ENCODE data around the gene PCNX1. TPM values are rescaled to one million over a fixed set of nuclear protein-coding genes. Genes with fewer than 3 reads are reported as not detected.

PCNX1 gene
- total and polyA plus RNA-seq, 2 experiments from 2014 or later: 10.0 to 64.2 TPM

DNA sequence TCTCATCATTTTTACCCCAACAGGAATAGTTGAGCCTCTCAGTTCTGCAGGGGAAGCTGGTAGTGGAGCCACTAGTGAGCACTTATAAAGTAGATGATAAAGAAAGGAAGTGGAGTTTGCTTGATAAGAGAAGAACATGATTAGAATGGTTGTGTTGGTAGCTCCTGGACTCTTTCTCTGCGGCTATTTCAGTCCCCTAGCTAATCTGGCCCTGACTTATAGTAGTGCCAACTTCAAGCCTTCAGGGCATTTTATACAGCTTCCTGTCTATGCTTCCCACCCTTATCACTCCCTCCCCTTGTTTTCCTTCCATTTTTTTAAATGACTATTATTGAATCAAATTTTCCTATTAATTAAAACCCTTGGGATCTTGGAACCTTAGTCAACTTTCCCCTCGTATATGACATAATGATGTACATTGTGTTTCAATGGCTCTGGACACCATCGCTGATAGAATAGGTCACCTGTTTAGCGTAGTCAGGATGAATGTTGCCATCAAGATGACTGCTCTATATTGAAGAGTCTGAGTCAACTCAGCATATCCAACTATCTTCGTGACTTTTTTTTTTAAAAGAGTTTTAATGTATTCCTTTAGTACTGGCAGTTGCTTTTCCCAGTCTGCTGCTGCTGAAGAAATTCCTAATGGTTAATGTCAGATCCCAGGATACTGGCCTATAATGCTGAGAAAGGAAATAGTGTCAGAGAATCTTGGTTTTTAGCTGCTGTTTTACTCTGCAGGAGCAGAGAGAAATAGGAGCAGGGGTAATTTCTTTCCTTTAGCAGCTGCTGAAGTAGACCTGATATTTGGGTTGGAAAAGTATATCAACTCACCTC is 16.2 kb upstream of the PCNX1 start:
- H3K4me3 ChIP-seq: no peak overlapping the region
- no peaks in the 10 kb centered on the region for H3K4me1 ChIP-seq (ENCODE audit: insufficient read depth)
- H4K20me1 ChIP-seq (ENCODE audit: insufficient read depth, poor library complexity, severe bottlenecking): no peaks in the 10 kb centered on the region
- H3K9me2 ChIP-seq (replicated peaks; ENCODE audit: insufficient read depth): no peaks in the 10 kb centered on the region
- no peak for DNase-seq (ENCODE audit: low spot score)
- WGBS (ENCODE audit: low lambda C conversion rate, missing lambda C conversion rate): 86% methylated on average over 5 of the region's 5 CpGs
- peaks cover 2% of the 10 kb centered on the region for H3K27me3 ChIP-seq
- no peaks in the 10 kb centered on the region for H3K9me3 ChIP-seq (ENCODE audit: low read depth)
- H3K36me3 ChIP-seq (replicated peaks; ENCODE audit: insufficient read depth, low read depth): no peaks in the 10 kb centered on the region
- H3K79me2 ChIP-seq: no peaks in the 10 kb centered on the region
- H3K4me2 ChIP-seq: no peak overlapping the region
- H2AFZ ChIP-seq: no peak overlapping the region
- TF ChIP-seq, protein P1, sequence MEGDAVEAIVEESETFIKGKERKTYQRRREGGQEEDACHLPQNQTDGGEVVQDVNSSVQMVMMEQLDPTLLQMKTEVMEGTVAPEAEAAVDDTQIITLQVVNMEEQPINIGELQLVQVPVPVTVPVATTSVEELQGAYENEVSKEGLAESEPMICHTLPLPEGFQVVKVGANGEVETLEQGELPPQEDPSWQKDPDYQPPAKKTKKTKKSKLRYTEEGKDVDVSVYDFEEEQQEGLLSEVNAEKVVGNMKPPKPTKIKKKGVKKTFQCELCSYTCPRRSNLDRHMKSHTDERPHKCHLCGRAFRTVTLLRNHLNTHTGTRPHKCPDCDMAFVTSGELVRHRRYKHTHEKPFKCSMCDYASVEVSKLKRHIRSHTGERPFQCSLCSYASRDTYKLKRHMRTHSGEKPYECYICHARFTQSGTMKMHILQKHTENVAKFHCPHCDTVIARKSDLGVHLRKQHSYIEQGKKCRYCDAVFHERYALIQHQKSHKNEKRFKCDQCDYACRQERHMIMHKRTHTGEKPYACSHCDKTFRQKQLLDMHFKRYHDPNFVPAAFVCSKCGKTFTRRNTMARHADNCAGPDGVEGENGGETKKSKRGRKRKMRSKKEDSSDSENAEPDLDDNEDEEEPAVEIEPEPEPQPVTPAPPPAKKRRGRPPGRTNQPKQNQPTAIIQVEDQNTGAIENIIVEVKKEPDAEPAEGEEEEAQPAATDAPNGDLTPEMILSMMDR (IDR thresholded peaks at IDR 0.05; ENCODE audit: poor library complexity): no peak
- TF ChIP-seq EZH2phosphoT487 (IDR thresholded peaks at IDR 0.05; ENCODE audit: low read depth, severe bottlenecking, unreplicated experiment): no peak
- TF ChIP-seq EZH2 (IDR thresholded peaks at IDR 0.05; ENCODE audit: borderline replicate concordance): no peak
- no peak overlapping the region for H3K27ac ChIP-seq

DNA sequence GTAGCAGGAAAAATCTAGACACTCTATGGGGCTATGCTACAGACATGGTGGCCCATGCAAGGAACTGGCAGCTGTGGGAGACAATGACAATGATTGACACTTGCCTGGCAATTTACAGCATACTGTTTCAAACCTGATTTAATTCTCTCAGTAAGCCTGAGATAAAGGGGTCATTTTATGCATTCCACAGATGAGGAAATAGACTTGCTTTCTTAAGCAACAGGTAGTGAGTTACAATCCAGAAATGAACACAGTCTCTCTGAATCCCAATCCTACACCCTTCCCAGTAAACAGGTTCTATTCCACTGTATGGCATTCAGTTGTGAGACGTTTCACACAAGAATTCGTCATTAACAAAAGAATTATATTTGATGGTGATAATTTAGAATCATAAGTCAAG is 15.5 kb upstream of the PCNX1 start:
- 94% methylated on average over 2 of the region's 2 CpGs for WGBS (ENCODE audit: low lambda C conversion rate, missing lambda C conversion rate)
- no peak for DNase-seq (ENCODE audit: low spot score)
- Histone ChIP-seq H3K27ac (no peak overlapping the region), H3K4me2 (no peak overlapping the region), H4K20me1 (ENCODE audit: insufficient read depth, poor library complexity, severe bottlenecking) (no peaks in the 10 kb centered on the region), H2AFZ (no peak overlapping the region), H3K4me1 (ENCODE audit: insufficient read depth) (no peaks in the 10 kb centered on the region), H3K36me3 (replicated peaks; ENCODE audit: insufficient read depth, low read depth) (no peaks in the 10 kb centered on the region), H3K79me2 (no peaks in the 10 kb centered on the region), H3K9me3 (ENCODE audit: low read depth) (no peaks in the 10 kb centered on the region), H3K27me3 (peaks cover 2% of the 10 kb centered on the region), H3K4me3 (no peak overlapping the region), H3K9me2 (replicated peaks; ENCODE audit: insufficient read depth) (no peaks in the 10 kb centered on the region)
- no peak for TF ChIP-seq EZH2phosphoT487 (IDR thresholded peaks at IDR 0.05; ENCODE audit: low read depth, severe bottlenecking, unreplicated experiment)
- no peak for TF ChIP-seq EZH2 (IDR thresholded peaks at IDR 0.05; ENCODE audit: borderline replicate concordance)
- TF ChIP-seq, protein P1 (IDR thresholded peaks at IDR 0.05; ENCODE audit: poor library complexity): no peak

DNA sequence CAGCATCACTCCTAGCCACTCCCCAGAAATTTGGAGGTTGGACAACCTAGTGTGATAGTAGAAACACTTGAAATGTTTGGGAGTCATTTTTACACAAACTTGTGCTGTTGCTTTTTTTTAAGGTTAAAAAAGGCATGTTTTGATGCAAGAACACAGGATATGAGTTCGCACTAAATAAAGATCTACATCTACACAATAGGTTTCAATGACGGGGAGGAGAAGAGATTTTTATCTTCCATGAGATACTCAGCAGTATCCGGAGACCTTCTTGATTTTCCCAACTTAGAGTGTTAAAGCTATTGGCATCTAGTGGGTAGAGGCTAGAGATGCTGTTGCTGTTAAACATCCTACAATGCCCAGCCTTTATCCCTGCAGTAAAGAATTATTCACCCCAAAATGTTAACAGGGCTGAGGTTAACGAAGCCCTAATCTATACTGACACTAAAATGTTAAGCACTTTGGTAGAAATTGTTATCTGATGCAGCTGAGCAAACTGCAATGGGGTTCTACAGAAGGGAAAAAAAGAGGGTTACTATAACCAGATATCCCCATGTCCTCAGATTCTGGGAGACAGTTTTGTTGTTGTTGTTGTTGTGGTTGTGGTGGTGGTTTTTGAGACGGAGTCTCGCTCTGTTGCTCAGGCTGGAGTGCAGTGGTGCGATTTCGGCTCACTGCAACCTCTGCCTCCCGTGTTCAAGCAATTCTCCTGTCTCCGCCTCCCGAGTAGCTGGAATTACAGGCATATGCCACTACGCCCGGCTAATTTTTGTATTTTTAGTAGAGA is 14.0 kb upstream of the PCNX1 start:
- Histone ChIP-seq H3K4me2 (no peak overlapping the region), H3K79me2 (no peaks in the 10 kb centered on the region), H2AFZ (no peak overlapping the region), H3K9me2 (replicated peaks; ENCODE audit: insufficient read depth) (no peaks in the 10 kb centered on the region), H3K4me3 (no peak overlapping the region), H3K27me3 (no peaks in the 10 kb centered on the region), H3K36me3 (replicated peaks; ENCODE audit: insufficient read depth, low read depth) (no peaks in the 10 kb centered on the region), H3K27ac (no peak overlapping the region), H4K20me1 (ENCODE audit: insufficient read depth, poor library complexity, severe bottlenecking) (no peaks in the 10 kb centered on the region), H3K4me1 (ENCODE audit: insufficient read depth) (no peaks in the 10 kb centered on the region), H3K9me3 (ENCODE audit: low read depth) (no peaks in the 10 kb centered on the region)
- no peak for DNase-seq (ENCODE audit: low spot score)
- TF ChIP-seq EZH2 (IDR thresholded peaks at IDR 0.05; ENCODE audit: borderline replicate concordance): no peak
- TF ChIP-seq, protein P1 (IDR thresholded peaks at IDR 0.05; ENCODE audit: poor library complexity): no peak
- no peak for TF ChIP-seq EZH2phosphoT487 (IDR thresholded peaks at IDR 0.05; ENCODE audit: low read depth, severe bottlenecking, unreplicated experiment)
- 87% methylated on average over 13 of the region's 13 CpGs for WGBS (ENCODE audit: low lambda C conversion rate, missing lambda C conversion rate)

Measured in hepatocyte (in vitro differentiated cells).